Upper lobe of left lung (tissue), 6 donors: Measurements from ENCODE around the gene DCAF17. TPM values are rescaled to one million over a fixed set of nuclear protein-coding genes. Genes with fewer than 3 reads are reported as not detected.
A peak's percentile ranks its signal among the peaks of the same experiment; 100 is the strongest.
"Not testable (repeated sequence)": the region's sequence is repeated elsewhere in the genome, so short reads cannot be mapped to it uniquely, and the experiment has no call there.

Experiments
- ATAC-seq, 2 donors: fragments of 200-7000 bp; cut with Tn5 transposase; one replicate each; pipeline ENCODE4 v1.9.1; 2022; ENCODE audit warnings: mild to moderate bottlenecking in 2 of 2, moderate library complexity in 2 of 2; ENCODE audit not compliant: low FRiP score in 2 of 2
- DNase-seq, 2 donors: peaks; one replicate each; pipeline ENCODE4 v3.0.0-alpha.2; 2019 to 2020
- H3K27ac ChIP-seq, 4 donors: fragments of 200-600 bp; sonication (generic); one replicate each; pipeline ENCODE4 v1.5.1; 2016 to 2019
- H3K27me3 ChIP-seq, 4 donors: fragments of 200-600 bp; sonication (generic); one replicate each; pipeline ENCODE4 v1.5.1; 2017 to 2019
- H3K36me3 ChIP-seq, 4 donors: fragments of 200-600 bp; sonication (generic); one replicate each; pipeline ENCODE4 v1.5.1; 2016 to 2019
- H3K4me1 ChIP-seq, 4 donors: fragments of 200-600 bp; sonication (generic); one replicate each; pipeline ENCODE4 v1.5.1; 2018 to 2019
- H3K4me3 ChIP-seq, 4 donors: fragments of 200-600 bp; sonication (generic); one replicate each; pipeline ENCODE4 v1.5.1; 2017 to 2019; ENCODE audit warnings: mild to moderate bottlenecking in 2 of 4, moderate library complexity in 1 of 4
- H3K9me3 ChIP-seq, 4 donors: fragments of 200-600 bp; sonication (generic); one replicate each; pipeline ENCODE4 v1.5.1; 2018 to 2019
- CTCF ChIP-seq, 6 experiments: fragments of 450-650 bp in 4 of 6; fragments of 200-600 bp in 2 of 6; sonication (generic) in 2 of 6; IDR thresholded peaks; one replicate each; pipeline ENCODE4 v1.5.1; 2016 to 2019; ENCODE audit warnings: antibody characterized with exemption in 6 of 6
- EP300 ChIP-seq, 4 donors: sonication (generic); formaldehyde crosslinking; IDR thresholded peaks; one replicate each; pipeline ENCODE4 v1.5.1; 2017; ENCODE audit warnings: antibody characterized with exemption in 4 of 4, control low read depth in 2 of 4
- POLR2A ChIP-seq, 4 donors: fragments of 450-650 bp; IDR thresholded peaks; one replicate each; pipeline ENCODE4 v1.5.1; 2016 to 2017; ENCODE audit warnings: antibody characterized with exemption in 4 of 4, mild to moderate bottlenecking in 2 of 4
- POLR2AphosphoS5 ChIP-seq, 2 donors: sonication (generic); formaldehyde crosslinking; IDR thresholded peaks; one replicate each; pipeline ENCODE4 v1.5.1; 2017; ENCODE audit warnings: antibody characterized with exemption in 2 of 2
- WGBS, 2 donors: methylation state at CpG; one replicate each; pipeline ENCODE4 v1.1.5; 2017 to 2018; 5-methylcytosine and 5-hydroxymethylcytosine counted together
- total RNA-seq, 6 donors: library from RNA; depleted of rRNA in 4 of 6; stranded (reverse); fragments of >200 nt in 4 of 6; gene quantifications; one replicate each; pipeline versions ENCODE4 v1.1.0 to v1.2.1, GENCODE V29; 2016 to 2021
- donor health status: DM: no; HTN: no; CAD: no; lungs with moderate emphysema.
- donor health status: DM: no; HTN: yes; CAD: no; lungs with severe emphysema.

The DCAF17 gene
- total RNA-seq, 6 donors from 2014 or later, result 6.2 to 24.7 (median 11.9) TPM

- Histone ChIP-seq H3K9me3 (no peaks in the 10 kb centered on the region), H3K36me3 (no peaks in the 10 kb centered on the region), H3K27ac (peak overlapping the region; percentile 87 to 96 (median 91)), H3K4me3 (peak overlapping the region; percentile 87 to 96 (median 93)), H3K4me1 (peaks cover 18 to 35% (median 20%) of the 10 kb centered on the region in 4 donors), H3K27me3 (no peaks in the 10 kb centered on the region)
- ATAC-seq, result peak; percentile 27 to 82
- no peak for TF ChIP-seq EP300 (IDR thresholded peaks at IDR 0.05)
- TF ChIP-seq POLR2AphosphoS5 (IDR thresholded peaks at IDR 0.05), result peak in 1 of 2 donors; percentile 7
- peak in 1 of 2 donors; percentile 42 for DNase-seq
- 31 to 44% methylated on average over 5 to 6 of the region's 6 CpGs for WGBS, 2 donors
Observed at GRCh38 chr2:171524018-171524401, 90.0 kb downstream of the DCAF17 start.

GRCh38 chr2:171529914-171530313 is 95.9 kb downstream of the DCAF17 start:
- DNase-seq, result no peak
- Histone ChIP-seq H3K4me3 (no peak overlapping the region), H3K9me3 (no peaks in the 10 kb centered on the region), H3K36me3 (peaks cover 0 to 5% (median 2%) of the 10 kb centered on the region in 4 donors), H3K27me3 (no peaks in the 10 kb centered on the region), H3K4me1 (peaks cover 5 to 27% (median 23%) of the 10 kb centered on the region in 4 donors), H3K27ac (no peak overlapping the region)
- WGBS, 2 donors, result 96% methylated on average over 1 of the region's 1 CpG
- ATAC-seq, result no peak
- TF ChIP-seq POLR2A (IDR thresholded peaks at IDR 0.05), result no peak
- peak in 4 of 6 experiments; percentile 30 to 60 (median 41) for TF ChIP-seq CTCF (IDR thresholded peaks at IDR 0.05)

- H3K36me3 ChIP-seq, result peaks cover 0 to 5% (median 2%) of the 10 kb centered on the region in 4 donors
- no peak for ATAC-seq
- H3K27ac ChIP-seq, result no peak overlapping the region
Observed at GRCh38 chr2:171530378-171530777, 96.4 kb downstream of the DCAF17 start.

GRCh38 chr2:171530859-171531258 is 96.8 kb downstream of the DCAF17 start:
- DNase-seq, ATAC-seq, H3K36me3 ChIP-seq, H3K27me3 ChIP-seq, H3K9me3 ChIP-seq, H3K27ac ChIP-seq, H3K4me3 ChIP-seq: not testable (repeated sequence)
- 68 to 76% methylated on average over 1 of the region's 1 CpG for WGBS, 2 donors
- peaks cover 0 to 25% (median 17%) of the 10 kb centered on the region in 4 donors for H3K4me1 ChIP-seq

More at GRCh38 chr2:171530378-171530777, 96.4 kb downstream of the DCAF17 start:
- 59 to 62% methylated on average over 4 of the region's 4 CpGs for WGBS, 2 donors
- no peaks in the 10 kb centered on the region for H3K9me3 ChIP-seq
- peak in 1 of 2 donors; percentile 37 for DNase-seq
- TF ChIP-seq POLR2A (IDR thresholded peaks at IDR 0.05), result no peak
- TF ChIP-seq POLR2AphosphoS5 (IDR thresholded peaks at IDR 0.05), result no peak
- no peak for TF ChIP-seq CTCF (IDR thresholded peaks at IDR 0.05)
- no peak for TF ChIP-seq EP300 (IDR thresholded peaks at IDR 0.05)
- H3K27me3 ChIP-seq, result no peaks in the 10 kb centered on the region
- H3K4me1 ChIP-seq, result peaks cover under 1 to 25% (median 18%) of the 10 kb centered on the region in 4 donors
- H3K4me3 ChIP-seq, result no peak overlapping the region

GRCh38 chr2:171531291-171531690 is 97.3 kb downstream of the DCAF17 start:
- H3K9me3 ChIP-seq, result no peaks in the 10 kb centered on the region
- peaks cover 0 to 5% (median 2%) of the 10 kb centered on the region in 4 donors for H3K36me3 ChIP-seq
- H3K27ac ChIP-seq, result peak overlapping the region in 2 of 4 donors; percentile 18 to 20
- no peak for TF ChIP-seq POLR2AphosphoS5 (IDR thresholded peaks at IDR 0.05)
- no peak for TF ChIP-seq POLR2A (IDR thresholded peaks at IDR 0.05)
- TF ChIP-seq CTCF (IDR thresholded peaks at IDR 0.05), result no peak
- no peak for TF ChIP-seq EP300 (IDR thresholded peaks at IDR 0.05)
- H3K4me3 ChIP-seq, result no peak overlapping the region
- ATAC-seq (peak in 1 of 2 donors; percentile 48), DNase-seq (peak in 1 of 2 donors; percentile 55)
- whole genome bisulfite sequencing, 2 donors, result 47 to 63% methylated on average over 7 of the region's 7 CpGs
- peaks cover 0 to 25% (median 16%) of the 10 kb centered on the region in 4 donors for H3K4me1 ChIP-seq
- H3K27me3 ChIP-seq, result no peaks in the 10 kb centered on the region

- TF ChIP-seq CTCF (IDR thresholded peaks at IDR 0.05) (no peak), EP300 (IDR thresholded peaks at IDR 0.05) (no peak), POLR2A (IDR thresholded peaks at IDR 0.05) (no peak), POLR2AphosphoS5 (IDR thresholded peaks at IDR 0.05) (no peak)
- H3K36me3 ChIP-seq, result peaks cover 0 to 5% (median 2%) of the 10 kb centered on the region in 4 donors
- H3K27ac ChIP-seq, result peak overlapping the region in 2 of 4 donors; percentile 18 to 20
- H3K27me3 ChIP-seq, result no peaks in the 10 kb centered on the region
- no peak overlapping the region for H3K4me3 ChIP-seq
- no peaks in the 10 kb centered on the region for H3K9me3 ChIP-seq
- WGBS, 2 donors, result 43 to 49% methylated on average over 3 of the region's 3 CpGs
- no peak for ATAC-seq
- DNase-seq, result no peak
- peaks cover 0 to 25% (median 18%) of the 10 kb centered on the region in 4 donors for H3K4me1 ChIP-seq
Observed at GRCh38 chr2:171531836-171532450, 97.9 kb downstream of the DCAF17 start.
